Endothelial cell (in vitro differentiated cells): Measurements from ENCODE around the gene DENND1A. TPM values are rescaled to one million over a fixed set of nuclear protein-coding genes. Genes with fewer than 3 reads are reported as not detected.

Source experiments
- DNase-seq: peaks from one replicate; pipeline ENCODE4 v3.0.0; 2021; ENCODE audit warnings: low spot score
- H3K27ac Mint-ChIP-seq: one replicate; pipeline ENCODE4 v1.8.0; 2021; ENCODE audit warnings: mixed read lengths, inconsistent platforms; ENCODE audit not compliant: unreplicated experiment
- H3K27me3 Mint-ChIP-seq: one replicate; pipeline ENCODE4 v1.8.0; 2021; ENCODE audit warnings: mild to moderate bottlenecking, moderate library complexity, mixed read lengths, inconsistent platforms; ENCODE audit not compliant: unreplicated experiment
- H3K36me3 Mint-ChIP-seq: one replicate; pipeline ENCODE4 v1.8.0; 2021; ENCODE audit warnings: mild to moderate bottlenecking, low read depth, mixed read lengths, inconsistent platforms; ENCODE audit not compliant: unreplicated experiment
- H3K4me1 Mint-ChIP-seq: one replicate; pipeline ENCODE4 v1.8.0; 2021; ENCODE audit warnings: mild to moderate bottlenecking, mixed read lengths, inconsistent platforms; ENCODE audit not compliant: unreplicated experiment
- H3K4me3 Mint-ChIP-seq: one replicate; pipeline ENCODE4 v1.8.0; 2021; ENCODE audit warnings: mild to moderate bottlenecking, mixed read lengths, inconsistent platforms; ENCODE audit not compliant: unreplicated experiment
- H3K9me3 Mint-ChIP-seq: one replicate; pipeline ENCODE4 v1.8.0; 2021; ENCODE audit warnings: mixed read lengths, inconsistent platforms; ENCODE audit not compliant: unreplicated experiment
- CTCF ChIP-seq: fragments of 200-600 bp; sonication (generic); IDR thresholded peaks from one replicate; pipeline ENCODE4 v1.5.0; 2021; ENCODE audit warnings: antibody characterized with exemption; ENCODE audit not compliant: unreplicated experiment
- total RNA-seq: library from RNA; stranded (reverse); fragmentation: NEBNext Ultra II Directional; extraction: Animal tissue kit (Norgen Biotek cat#: 25700); gene quantifications from one replicate; pipeline ENCODE4 v1.2.1, GENCODE V29; 2021; ENCODE audit not compliant: unreplicated experiment

DENND1A gene
- total RNA-seq, 1 donor from 2014 or later = 14.1 TPM

GRCh38 chr9:123419721-123420591 lies 510.0 kb downstream of the DENND1A start:
- Mint-ChIP-seq H3K9me3 (no peaks in the 10 kb centered on the region), H3K4me1 (peaks cover 5% of the 10 kb centered on the region), H3K36me3 (peaks cover 10% of the 10 kb centered on the region), H3K4me3 (no peak overlapping the region), H3K27me3 (peaks cover 11% of the 10 kb centered on the region), H3K27ac (no peak overlapping the region)
- TF ChIP-seq CTCF = no peak
- no peak for DNase-seq

GRCh38 chr9:123419091-123419490 lies 510.8 kb downstream of the DENND1A start:
- Mint-ChIP-seq H3K9me3 (no peaks in the 10 kb centered on the region), H3K27me3 (peaks cover 11% of the 10 kb centered on the region), H3K27ac (no peak overlapping the region), H3K4me3 (no peak overlapping the region), H3K36me3 (peaks cover 10% of the 10 kb centered on the region), H3K4me1 (peaks cover 5% of the 10 kb centered on the region)
- TF ChIP-seq CTCF = no peak
- no peak for DNase-seq

GRCh38 chr9:123418506-123418905 lies 511.4 kb downstream of the DENND1A start:
- Mint-ChIP-seq H3K36me3 (peaks cover 10% of the 10 kb centered on the region), H3K27me3 (peaks cover 11% of the 10 kb centered on the region), H3K27ac (no peak overlapping the region), H3K9me3 (no peaks in the 10 kb centered on the region), H3K4me1 (peaks cover 5% of the 10 kb centered on the region), H3K4me3 (no peak overlapping the region)
- no peak for TF ChIP-seq CTCF
- DNase-seq = no peak

- TF ChIP-seq CTCF = no peak
- no peak for DNase-seq
- H3K4me3 Mint-ChIP-seq = no peak overlapping the region
Measured at GRCh38 chr9:123418052-123418430, 511.9 kb downstream of the DENND1A start.

More at GRCh38 chr9:123418052-123418430, 511.9 kb downstream of the DENND1A start:
- no peak overlapping the region for H3K27ac Mint-ChIP-seq
- peaks cover 10% of the 10 kb centered on the region for H3K36me3 Mint-ChIP-seq
- peaks cover 5% of the 10 kb centered on the region for H3K4me1 Mint-ChIP-seq
- H3K27me3 Mint-ChIP-seq = peaks cover 11% of the 10 kb centered on the region
- H3K9me3 Mint-ChIP-seq = no peaks in the 10 kb centered on the region
